Cardiac fibroblast (primary cell): ENCODE measurements around the gene RNF213.

Experiments used
- DNase-seq, 2 donors: peaks; one replicate each; pipeline versions ENCODE4 v3.0.0 to v3.0.0-alpha.2; 2010; ENCODE audit warnings: low read depth in 2 of 2
- H3K4me3 ChIP-seq, 2 donors: replicated peaks in 1 of 2; 1 replicate in 1 of 2; 2 replicates in 1 of 2; pipeline ENCODE4 v1.5.1; 2011; ENCODE audit warnings: low read depth in 2 of 2, low read length in 2 of 2, mild to moderate bottlenecking in 2 of 2, moderate library complexity in 1 of 2
- TF ChIP-seq, protein P1 (sequence below): IDR thresholded peaks from one replicate; pipeline ENCODE4 v1.5.1; 2011; ENCODE audit warnings: low read depth, mild to moderate bottlenecking, low read length, inconsistent platforms

RNF213 gene

GRCh38 chr17:80393241-80393890 lies 132.7 kb downstream of the RNF213 start:
- DNase-seq, result no peak
- TF ChIP-seq, protein P1, sequence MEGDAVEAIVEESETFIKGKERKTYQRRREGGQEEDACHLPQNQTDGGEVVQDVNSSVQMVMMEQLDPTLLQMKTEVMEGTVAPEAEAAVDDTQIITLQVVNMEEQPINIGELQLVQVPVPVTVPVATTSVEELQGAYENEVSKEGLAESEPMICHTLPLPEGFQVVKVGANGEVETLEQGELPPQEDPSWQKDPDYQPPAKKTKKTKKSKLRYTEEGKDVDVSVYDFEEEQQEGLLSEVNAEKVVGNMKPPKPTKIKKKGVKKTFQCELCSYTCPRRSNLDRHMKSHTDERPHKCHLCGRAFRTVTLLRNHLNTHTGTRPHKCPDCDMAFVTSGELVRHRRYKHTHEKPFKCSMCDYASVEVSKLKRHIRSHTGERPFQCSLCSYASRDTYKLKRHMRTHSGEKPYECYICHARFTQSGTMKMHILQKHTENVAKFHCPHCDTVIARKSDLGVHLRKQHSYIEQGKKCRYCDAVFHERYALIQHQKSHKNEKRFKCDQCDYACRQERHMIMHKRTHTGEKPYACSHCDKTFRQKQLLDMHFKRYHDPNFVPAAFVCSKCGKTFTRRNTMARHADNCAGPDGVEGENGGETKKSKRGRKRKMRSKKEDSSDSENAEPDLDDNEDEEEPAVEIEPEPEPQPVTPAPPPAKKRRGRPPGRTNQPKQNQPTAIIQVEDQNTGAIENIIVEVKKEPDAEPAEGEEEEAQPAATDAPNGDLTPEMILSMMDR, result no peak
- H3K4me3 ChIP-seq, result no peak overlapping the region

DNA sequence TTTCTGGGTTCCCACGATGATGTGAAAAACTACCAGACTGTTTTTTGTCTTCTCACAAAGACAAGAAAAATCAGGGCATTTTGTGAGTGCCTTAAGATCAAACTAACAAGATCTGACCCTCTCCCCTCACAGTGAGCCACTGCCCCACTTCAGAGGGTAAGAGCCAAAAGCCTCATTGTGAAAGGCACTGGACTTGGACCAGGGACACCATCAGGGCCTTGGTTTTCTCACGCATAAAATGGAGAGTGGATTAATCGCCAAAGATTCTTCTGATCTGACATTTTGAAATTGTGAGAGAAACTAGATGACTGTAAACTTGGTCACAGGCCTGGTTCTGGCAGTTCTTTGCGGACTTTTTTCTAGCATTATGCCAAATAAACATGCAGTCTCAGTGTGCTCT lies 133.3 kb downstream of the RNF213 start:
- TF ChIP-seq, protein P1, result no peak
- no peak overlapping the region for H3K4me3 ChIP-seq
- no peak for DNase-seq

GRCh38 chr17:80394629-80395216 lies 134.1 kb downstream of the RNF213 start:
- TF ChIP-seq, protein P1, result no peak
- DNase-seq, result no peak
- H3K4me3 ChIP-seq, result no peak overlapping the region

GRCh38 chr17:80395402-80396151 lies 134.9 kb downstream of the RNF213 start:
- TF ChIP-seq, protein P1, result no peak
- no peak for DNase-seq
- no peak overlapping the region for H3K4me3 ChIP-seq

DNA sequence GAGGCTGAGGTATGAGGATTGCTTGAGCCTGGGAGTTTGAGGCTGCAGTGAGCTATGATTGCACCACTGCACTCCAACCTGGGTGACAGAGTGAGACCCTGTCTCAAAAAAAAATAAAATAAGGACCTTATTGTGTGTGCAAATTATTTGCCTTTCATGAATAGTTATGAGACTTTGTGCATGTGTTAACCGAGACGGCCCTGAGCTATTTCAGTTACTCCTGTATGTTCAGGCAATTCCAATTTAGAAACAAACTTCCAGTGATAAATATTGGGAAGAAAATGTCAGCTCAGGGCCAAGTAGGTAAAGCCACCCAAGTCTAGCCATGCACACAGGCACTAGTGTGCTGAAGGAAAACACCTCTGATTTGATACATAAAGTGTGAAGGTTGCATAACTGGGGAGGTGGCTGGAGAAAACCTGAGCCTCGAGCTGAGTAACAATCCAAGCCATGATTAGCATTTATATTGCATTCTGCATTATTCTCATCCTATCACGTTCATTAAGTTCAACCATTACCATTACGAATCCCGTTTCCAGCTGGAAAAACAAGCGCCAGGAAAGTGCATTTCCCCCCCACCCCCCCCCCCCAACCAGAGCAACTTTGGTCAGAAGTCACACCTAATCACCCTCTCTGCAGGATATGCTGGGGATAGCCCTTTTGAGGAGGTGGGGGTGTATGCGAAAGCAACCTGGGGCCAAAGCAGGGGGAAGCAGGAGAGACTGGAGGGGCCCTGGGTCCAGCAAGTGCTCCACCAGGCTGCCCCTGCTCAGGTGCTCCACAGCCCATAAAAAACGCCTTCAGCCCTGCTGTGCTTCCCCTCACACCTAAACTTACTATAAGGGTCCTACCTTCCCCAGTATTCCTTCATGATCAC lies 135.7 kb downstream of the RNF213 start:
- TF ChIP-seq, protein P1, result no peak
- DNase-seq, result no peak
- H3K4me3 ChIP-seq, result no peak overlapping the region

- TF ChIP-seq, protein P1, result no peak
- DNase-seq, result no peak
- no peak overlapping the region for H3K4me3 ChIP-seq
Observed at GRCh38 chr17:80397034-80397387, 136.4 kb downstream of the RNF213 start.
